CD4-positive, alpha-beta T cell treated with Interleukin-12 subunit alpha and Interleukin-12 subunit beta, for 1 hour (primary cell): ENCODE results near the gene NANOGP8.
"Not testable (repeated sequence)": the region's sequence is repeated elsewhere in the genome, so short reads cannot be mapped to it uniquely, and the experiment has no call there.

ENCODE experiments used
- DNase-seq: peaks from one replicate; pipeline ENCODE4 v3.0.0-alpha.2; 2020

Gene NANOGP8, protein sequence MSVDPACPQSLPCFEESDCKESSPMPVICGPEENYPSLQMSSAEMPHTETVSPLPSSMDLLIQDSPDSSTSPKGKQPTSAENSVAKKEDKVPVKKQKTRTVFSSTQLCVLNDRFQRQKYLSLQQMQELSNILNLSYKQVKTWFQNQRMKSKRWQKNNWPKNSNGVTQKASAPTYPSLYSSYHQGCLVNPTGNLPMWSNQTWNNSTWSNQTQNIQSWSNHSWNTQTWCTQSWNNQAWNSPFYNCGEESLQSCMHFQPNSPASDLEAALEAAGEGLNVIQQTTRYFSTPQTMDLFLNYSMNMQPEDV

DNA sequence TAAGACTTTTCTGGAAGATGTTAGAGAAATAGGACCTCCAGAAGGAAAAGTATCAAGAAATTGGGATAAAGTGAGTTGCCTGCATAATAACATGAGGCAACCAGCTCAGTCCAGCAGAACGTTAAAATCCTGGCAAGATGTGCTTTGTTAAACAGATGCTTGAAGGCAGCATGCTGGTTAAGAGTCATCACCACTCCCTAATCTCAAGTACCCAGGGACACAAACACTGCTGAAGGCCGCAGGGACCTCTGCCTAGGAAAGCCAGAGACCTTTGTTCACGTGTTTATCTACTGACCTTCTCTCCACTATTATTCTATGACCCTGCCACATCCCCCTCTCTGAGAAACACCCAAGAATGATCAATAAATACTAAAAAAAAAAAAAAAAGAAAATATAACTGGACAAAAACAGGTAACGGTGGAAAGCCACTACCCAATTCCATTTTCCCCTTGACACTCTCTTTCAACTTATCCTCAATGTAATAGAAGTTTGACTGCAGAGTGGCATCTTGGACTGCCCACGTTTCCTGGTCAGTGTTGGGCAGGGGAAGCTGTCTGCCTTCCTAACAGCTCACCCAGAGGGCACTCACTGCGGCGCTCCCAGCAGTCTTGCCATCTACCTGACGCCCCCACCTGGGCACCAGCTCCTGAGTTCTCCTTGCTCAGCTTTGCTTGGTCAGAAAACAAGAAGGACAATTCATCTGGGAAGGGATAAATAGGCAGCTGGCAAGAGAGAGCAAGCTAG is at the start of gene NANOGP8:
NANOGP8 (minus strand) TSS at position 120 of the 744 bp plus-strand sequence. CDS start 185 bp downstream, outside the sequence.
- not testable (repeated sequence) for DNase-seq

DNA sequence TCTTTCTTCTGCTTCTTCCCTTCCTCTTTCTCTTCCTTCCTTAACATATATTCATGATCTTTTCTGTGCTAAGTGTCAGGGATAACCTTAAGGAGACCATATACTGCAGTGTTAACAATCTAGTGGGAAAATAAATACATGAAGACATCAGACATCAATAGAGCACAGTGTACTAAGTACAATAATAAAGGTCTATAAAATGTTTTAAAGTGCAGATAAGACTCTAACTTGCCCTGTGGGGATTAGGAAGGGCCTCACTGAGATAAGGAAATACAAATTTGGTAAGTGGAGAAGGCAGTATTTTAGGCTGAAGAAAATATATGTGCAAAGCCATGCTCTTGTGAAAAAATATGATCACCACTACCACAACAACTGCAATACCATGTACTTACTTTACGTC is 49.2 kb upstream of the NANOGP8 start:
- DNase-seq = no peak

DNA sequence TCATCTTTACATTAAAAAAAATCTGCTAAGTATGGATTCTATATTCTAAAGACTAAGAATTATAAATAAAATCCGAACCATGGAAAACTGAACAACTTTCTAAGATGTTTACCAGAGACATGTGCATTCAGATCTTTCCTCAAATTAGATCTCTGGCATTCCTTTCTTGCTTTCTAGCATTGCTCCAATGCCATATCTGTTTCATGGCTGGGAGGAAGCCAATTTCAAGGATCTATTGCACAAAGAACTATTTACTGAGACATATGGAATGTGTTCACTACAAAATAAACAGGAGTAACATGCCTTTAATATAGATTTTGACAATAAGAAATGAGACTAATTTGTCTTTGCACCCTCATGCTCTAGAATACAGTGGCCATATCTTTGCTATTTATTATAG is 45.1 kb upstream of the NANOGP8 start:
- DNase-seq = no peak

DNA sequence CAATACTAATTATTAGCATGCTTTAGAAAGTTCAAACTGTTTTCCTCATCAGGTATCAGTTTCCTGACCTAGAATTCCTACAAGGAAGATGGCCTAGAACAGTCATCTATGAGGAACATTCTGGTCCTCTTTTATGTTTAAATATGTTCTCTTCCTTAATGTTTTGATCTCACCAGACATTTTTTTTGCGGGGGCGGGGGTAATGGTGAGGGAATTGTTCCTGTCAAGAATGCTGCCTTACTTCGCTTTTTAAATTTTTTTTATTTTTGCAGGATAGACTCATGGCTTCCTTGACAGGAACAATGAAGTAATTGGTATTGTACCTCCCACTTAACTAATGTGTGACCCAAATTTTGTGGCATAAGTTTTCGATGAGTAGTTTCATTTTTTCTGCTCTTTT is 44.3 kb upstream of the NANOGP8 start:
- DNase-seq = no peak

DNA sequence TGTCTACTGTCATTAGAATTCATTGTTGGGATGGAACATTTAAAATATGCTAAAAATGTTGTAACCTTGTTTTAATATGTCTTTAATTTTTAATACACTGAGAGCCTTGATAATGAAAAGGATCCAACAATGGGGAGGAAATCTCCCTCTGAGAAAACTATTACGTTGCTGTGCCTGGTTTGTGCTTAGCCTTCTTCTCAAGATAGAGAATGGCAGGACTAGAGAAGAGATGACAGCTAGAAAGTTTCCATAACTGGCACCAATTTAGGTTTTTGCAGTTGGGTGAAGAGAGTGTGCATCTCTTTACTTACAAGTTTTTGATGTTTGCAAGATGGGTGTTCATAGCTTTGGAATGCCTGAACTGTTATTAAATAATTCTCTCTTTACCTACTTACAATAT is 42.6 kb upstream of the NANOGP8 start:
- DNase-seq = no peak

DNA sequence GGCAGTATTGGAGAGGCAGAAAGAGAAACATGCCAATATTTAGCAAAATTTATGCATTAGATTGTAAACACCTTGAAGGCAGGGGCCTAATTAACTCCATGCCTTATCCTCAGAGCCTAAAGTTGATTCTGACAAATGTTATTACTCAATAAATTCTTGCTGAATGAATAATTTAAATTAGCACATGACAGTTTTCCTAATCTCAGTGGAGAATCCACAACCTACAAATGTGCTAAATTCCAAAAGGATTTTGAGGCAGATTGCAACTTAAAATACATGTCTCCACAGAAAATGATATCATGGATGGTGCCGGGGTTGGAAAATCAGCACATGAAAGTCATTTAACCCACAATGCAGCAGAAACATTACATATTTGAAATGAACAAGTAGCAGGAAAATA is 41.1 kb upstream of the NANOGP8 start:
- DNase-seq = no peak

DNA sequence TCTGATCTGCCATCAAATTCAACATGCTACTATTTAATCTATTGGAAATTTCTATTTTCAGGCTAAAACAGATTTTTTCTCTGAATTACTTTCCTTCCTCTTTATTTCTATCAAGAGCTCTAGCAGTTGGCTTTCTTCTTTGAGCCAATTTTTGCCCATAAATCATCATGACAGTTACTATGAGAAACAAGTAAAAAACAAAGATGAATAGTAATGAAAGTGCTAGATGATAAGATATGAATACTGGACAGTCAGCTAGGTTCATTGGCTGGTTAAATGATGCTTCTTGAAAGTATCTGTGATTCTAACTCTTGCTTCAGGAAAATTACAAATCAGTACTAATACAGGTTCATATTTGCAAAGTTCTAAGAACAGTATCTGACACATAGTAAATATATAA is 38.6 kb upstream of the NANOGP8 start:
- no peak for DNase-seq

DNA sequence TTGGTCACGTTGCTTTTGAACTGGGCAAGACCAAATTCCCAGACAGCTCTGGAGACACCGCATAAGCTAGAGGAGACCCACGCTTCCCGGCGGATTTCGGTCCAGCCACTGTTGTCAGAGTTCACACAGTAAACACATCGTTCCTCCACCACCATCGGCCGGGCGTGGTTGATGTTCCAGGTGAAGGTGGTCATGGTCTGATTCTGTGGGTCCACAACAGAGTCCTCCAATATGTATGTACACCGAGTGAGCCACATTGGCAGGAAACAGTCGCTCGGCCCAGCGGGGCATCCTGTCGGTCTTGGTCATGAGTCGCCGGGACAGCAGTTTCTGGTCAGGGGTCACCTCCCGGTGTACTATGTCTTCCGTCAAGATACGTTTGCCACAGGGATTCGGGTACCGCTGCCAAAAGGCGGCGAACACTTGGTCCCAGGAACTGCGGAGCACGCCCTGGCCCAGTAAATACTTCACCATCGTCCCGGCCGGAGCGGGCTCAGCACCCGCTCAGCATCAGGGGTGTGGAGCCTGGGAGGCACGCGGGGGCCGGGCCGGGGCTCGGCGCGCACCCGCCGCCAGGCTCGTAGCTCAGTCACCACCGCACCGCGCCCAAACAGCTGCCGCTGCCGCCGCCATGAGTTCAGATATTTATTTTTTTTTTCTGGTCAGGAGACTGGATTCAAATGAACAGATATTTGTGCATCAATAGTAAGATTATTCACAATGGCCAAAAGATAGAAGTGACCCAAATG is 36.7 kb upstream of the NANOGP8 start:
- DNase-seq = no peak

DNA sequence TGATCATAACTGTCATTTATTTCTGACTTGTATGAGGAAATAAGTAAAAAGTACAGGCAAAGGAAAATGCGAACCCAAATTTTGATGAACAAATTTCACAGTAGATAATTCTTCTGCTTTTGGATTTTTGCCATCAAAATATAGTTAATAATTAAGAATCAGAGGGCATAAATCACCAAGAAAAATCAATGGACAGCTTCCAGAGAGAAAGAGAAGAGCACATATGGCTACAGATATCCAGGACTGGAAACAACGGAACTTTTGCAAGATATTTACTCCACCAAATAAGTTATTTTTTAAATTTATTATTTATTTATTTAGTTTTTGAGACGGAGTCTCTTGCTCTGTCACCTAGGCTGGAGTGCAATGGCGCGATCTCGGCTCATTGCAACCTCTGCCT is 35.1 kb upstream of the NANOGP8 start:
- DNase-seq = no peak

DNA sequence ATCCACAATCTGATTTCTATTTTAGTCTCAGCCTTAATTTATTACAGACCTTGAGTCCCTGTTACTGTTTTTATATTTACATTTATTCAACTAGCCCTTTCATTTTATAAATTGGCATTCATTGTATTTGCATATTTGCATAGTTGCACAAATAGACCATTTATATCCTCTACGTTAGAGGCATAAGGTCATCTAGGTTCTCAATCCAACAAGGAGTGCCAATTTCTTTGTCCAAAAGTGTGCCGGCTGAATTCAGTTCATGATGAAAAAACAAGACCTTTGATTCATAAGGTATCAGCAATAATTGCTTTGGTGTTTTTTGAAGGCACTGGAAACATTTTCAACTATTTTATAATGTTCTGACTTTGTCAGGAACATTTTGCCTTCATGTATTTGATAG is 33.9 kb upstream of the NANOGP8 start:
- DNase-seq = no peak

DNA sequence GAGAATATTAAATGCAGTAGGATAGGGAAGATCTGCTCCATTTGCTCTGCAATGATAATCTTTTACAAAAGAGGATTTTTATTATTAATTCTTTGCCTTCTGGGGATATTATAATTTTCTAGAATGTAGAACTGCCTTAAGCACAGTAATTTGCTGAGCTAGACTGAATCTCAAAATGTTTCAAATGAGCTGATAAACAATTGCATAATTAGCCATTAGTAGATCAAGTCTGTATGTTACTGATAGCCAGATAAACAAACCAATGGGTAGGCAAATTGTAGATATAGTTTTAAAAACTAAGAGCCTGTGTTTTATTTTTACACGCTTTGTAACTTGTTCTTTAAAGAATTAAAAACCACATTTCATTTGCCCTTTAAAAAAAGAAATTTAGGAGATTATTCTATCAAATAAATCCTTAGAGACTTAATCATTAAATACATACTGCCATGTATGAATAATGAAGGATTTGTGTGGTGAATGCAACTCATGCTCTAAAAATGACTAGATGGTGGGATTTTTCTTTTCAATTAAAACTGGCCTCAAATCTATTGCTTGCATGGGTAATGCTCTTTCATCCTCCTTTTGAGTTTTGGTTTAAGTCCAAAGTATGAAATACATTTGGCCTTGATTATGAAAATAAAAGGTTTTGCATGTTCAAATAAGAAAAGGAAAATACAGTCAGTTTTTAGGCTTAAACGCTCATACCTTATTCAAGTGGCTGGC is 32.6 kb upstream of the NANOGP8 start:
- DNase-seq = no peak

DNA sequence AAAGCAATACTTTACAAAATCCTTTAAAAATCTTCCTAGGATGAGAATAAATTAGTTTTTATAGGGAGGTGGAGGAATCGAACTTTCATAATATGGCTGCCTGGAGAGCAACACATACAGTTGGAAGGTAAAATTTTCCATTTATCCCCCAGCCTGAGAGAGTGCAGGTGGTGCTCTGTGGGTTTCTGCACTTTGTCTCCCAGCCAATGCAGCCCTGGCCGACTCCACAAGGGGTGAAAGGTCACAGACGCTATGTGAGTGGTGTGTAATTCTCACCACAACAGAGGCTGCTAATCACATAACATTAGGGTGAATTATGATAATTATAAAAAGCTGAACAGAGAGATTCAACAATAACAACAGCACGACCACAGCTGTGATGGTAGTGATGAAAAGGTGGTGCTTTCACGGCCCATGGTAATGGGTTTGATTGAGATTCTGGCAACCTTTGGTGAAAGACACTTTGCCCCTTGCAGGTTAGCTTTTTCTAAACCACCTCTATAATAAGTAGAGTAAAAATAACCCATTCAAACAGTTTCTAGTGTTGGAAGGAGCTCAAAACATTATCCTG is 30.1 kb upstream of the NANOGP8 start:
- no peak for DNase-seq

DNA sequence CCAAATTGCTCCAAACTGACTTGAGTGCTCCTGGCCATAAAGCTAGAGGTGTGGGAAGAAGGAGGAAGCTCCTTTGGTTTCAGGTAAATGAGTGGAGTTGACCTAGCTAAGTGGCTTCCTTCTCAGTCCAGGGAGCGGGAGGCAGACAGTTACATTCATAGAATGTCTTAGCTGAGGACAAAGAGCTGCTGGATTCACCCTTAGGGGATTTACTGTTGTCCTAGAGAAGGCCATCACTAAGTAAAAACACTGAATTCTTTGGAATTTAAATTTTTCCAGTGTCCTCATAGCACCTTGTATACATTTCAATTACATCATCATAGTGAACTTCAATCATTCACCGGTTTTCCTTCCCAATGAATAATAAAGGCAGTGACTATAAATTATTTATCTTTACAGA is 27.3 kb upstream of the NANOGP8 start:
- DNase-seq = no peak

DNA sequence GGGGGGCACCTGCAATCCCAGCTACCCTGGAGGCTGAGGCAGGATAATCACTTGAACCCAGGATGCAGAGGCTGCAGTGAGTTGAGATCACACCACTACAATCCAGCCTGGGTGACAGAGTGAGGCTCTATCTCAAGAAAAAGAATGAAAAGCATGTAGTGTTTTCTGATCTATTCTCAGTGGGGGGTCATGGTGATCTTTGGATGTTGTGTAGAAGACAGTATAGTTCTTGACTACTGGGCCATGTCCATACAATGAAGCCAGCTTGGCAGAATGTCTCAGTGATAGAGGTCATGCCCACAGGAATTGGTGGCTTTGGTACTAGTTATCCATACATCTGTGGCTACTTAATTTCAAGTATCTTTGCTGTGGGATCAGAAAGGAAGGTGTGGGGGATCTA is 26.8 kb upstream of the NANOGP8 start:
- no peak for DNase-seq

DNA sequence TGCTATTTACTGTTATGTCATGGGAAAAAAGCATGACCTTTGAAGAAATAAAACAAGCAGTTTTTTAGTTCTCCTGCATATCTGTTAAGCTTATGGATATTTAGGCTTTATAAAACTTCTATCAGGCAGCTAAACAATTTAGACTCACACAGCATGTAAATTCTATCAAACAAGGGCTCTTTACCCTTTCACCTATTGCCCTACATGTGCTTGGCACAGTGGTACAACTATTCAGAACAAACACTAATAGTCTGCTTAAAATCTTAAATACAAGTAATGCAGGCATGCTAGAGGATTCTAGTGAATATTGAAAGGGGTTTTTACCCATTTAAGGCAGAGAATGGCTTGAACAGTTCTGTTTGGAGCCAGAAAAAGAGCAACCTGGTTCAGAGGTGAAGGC is 23.4 kb upstream of the NANOGP8 start:
- no peak for DNase-seq

DNA sequence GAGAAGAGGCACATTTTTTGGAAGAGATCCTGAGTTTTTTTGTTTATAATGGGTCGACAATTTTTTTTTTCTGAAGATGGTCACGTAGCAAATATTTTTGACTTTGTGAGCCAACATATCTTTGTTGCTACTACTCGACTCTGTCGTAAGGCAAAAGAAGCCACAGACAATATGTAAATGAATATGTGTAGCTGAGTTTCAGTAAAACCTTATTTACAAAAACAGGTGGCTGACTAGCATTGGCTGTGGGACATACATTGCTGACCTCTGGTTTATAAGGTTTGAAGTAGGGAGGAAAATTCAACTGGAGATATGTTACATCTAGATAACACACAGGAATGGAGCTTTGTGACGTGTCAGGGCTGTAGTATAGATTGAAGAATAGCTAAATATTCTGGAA is 22.5 kb upstream of the NANOGP8 start:
- DNase-seq = no peak

DNA sequence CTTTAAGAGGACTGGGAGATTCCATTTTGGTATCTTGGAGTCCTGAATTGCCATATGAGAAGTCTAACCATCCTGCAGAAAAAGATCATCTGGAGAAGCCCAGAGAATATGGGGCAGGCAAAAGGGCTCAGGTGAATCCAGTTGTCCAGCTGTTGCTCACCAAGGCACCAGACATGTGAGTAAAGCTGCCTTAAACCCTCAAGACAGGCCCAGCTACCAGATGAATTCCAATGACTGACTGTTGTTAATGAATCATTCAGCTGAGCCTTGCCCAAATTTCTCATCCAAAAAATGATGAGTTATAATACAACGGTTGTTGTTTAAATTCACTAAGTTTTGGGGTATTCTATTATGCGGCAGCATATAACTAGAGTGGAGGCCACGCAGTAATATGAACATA is 22.0 kb upstream of the NANOGP8 start:
- no peak for DNase-seq

DNA sequence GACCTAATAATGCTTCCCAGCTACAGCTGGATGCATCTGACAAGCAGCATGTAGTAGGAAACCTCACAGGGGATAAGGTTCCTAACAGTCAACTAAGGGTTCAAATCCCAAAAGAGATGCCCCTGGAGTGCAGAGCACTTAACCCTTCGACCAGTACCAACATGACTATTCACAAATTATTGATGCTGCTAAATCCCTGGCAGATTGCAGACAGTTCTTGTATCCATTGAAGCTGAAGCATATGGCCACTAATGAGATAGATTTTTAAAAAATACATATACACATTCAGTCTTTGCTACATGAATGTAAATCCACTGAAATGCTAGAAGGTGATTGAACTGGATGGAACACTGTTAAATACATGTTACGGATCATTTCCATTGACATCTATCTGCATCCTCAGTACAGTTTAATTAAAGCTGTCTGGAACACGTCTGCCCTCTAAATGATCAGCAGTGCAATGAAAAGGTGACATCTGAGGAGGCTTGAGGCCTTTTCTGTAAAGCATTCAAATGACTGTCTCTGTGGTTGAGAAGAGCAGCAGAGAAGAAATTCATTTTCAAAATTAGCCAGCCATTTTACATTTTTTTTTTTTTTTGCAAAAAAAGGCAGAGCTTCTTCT is 19.5 kb upstream of the NANOGP8 start:
- DNase-seq = no peak

DNA sequence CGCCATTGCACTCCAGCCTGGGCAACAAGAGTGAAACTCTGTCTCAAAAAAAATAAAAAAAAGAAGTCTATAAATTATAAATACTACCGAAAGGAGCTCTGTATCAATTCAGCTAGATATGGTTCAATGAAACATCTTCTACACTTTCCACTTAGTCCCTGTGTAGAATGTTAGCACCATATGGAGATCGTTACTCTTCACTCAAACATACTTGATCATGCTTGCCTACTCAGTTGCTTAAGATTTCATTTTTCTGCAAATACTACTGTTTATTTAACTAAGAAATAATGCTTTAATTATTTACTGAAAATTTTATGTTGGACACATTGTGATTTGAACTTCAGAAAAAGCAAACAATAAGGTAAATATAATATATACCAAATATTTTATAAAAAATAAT is 17.1 kb upstream of the NANOGP8 start:
- DNase-seq = no peak

DNA sequence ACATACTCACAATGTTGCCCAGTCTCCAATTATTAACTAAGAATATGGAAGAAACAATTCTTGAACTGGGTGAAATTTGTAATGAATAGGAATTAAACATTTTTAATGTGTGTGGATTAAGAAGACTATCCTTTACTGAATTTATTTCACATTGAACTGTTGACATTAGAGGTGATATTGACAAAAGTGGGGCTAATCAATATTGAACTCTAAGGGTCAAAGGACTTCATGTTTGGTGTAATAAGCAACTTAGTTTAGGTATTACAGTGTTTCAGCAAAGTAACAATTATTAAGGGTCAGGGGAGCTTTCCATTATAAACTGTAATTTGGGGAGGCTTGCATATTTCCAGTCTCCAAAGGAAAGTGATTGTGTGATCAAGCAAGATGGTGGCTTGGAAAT is 16.2 kb upstream of the NANOGP8 start:
- DNase-seq = no peak

DNA sequence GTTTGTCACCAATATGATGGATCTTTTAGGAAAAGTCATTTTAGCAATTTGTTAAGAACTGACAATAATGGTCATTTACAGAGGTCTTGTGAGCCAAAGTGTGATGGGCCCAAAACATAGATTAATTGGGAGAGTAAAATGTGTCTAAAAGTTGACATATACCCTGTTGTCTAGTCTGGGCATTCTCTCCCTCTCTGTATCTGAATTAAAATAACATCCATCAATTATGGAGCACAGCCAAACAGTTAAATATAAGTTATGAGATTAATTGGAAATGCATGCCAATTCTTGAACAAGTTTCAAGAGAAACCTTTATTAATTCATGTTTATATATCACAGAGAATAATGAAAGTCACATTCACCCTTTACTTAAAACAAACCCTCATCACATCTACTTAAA is 13.6 kb upstream of the NANOGP8 start:
- no peak for DNase-seq

DNA sequence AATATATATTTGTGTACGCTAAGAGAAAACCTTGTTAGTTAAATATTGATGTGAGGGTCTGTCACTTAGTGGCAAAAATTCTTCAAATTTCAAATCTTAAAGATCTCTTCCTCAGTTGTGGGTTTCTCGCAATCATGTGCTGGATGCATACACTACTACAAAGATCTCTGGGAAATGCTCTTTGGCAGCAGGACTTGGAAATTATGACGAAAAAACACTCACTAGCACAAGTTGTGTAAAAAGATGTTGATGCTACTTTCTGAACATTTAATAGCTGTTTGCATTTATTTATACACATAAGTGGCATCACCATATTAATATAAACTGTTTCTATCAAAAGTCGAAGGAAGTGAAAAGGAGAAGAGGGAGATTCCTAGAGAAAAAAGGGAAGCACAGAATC is 10.8 kb upstream of the NANOGP8 start:
- DNase-seq = no peak

DNA sequence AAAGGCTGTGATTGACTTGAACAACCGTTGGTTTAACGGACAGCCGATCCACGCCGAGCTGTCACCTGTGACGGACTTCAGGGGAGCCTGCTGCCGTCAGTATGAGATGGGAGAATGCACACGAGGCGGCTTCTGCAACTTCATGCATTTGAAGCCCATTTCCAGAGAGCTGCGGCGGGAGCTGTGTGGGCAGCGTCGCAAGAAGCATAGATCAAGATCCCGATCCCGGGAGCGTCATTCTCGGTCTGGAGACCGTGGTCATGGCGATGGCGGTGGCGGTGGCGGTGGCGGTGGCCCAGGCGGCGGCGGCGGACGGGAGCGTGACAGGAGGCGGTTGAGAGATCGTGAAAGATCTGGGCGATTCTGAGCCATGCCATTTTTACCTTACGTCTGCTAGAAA is 7.8 kb upstream of the NANOGP8 start:
- no peak for DNase-seq
